ENCODE data around the gene TRAPPC2B.

GRCh38 chr19:57317503-57317902 is 45.8 kb upstream of the TRAPPC2B start:
- TF ChIP-seq, protein P1, sequence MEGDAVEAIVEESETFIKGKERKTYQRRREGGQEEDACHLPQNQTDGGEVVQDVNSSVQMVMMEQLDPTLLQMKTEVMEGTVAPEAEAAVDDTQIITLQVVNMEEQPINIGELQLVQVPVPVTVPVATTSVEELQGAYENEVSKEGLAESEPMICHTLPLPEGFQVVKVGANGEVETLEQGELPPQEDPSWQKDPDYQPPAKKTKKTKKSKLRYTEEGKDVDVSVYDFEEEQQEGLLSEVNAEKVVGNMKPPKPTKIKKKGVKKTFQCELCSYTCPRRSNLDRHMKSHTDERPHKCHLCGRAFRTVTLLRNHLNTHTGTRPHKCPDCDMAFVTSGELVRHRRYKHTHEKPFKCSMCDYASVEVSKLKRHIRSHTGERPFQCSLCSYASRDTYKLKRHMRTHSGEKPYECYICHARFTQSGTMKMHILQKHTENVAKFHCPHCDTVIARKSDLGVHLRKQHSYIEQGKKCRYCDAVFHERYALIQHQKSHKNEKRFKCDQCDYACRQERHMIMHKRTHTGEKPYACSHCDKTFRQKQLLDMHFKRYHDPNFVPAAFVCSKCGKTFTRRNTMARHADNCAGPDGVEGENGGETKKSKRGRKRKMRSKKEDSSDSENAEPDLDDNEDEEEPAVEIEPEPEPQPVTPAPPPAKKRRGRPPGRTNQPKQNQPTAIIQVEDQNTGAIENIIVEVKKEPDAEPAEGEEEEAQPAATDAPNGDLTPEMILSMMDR (conservative IDR thresholded peaks at IDR 0.05; ENCODE audit: low read length), result no peak
- TF ChIP-seq EZH2phosphoT487 (IDR thresholded peaks at IDR 0.05; ENCODE audit: borderline replicate concordance, low read depth, low read length), result no peak
